Loucy (cell line): ENCODE measurements around the gene ZIC4.

ENCODE experiments used
- H2AFZ ChIP-seq: fragments of 200-600 bp; sonication (generic); 2 replicates; pipeline ENCODE4 v1.6.0; 2016; ENCODE audit warnings: antibody characterized with exemption, mild to moderate bottlenecking, low read length, moderate library complexity
- H3F3A ChIP-seq: fragments of 200-600 bp; 2 replicates; pipeline ENCODE4 v1.6.0; 2016; ENCODE audit warnings: antibody characterized with exemption, low read depth, mild to moderate bottlenecking
- H3K27me3 ChIP-seq: fragments of 200-600 bp; sonication (generic); 2 replicates; pipeline ENCODE4 v1.6.1; 2014; ENCODE audit warnings: low read length, mild to moderate bottlenecking; ENCODE audit not compliant: insufficient read depth, poor library complexity, severe bottlenecking
- H3K36me3 ChIP-seq: fragments of 200-600 bp; sonication (generic); 2 replicates; pipeline ENCODE4 v1.6.1; 2016; ENCODE audit warnings: low read length; ENCODE audit not compliant: insufficient read depth
- H3K4me1 ChIP-seq: fragments of 200-600 bp; sonication (generic); 2 replicates; pipeline ENCODE4 v1.5.1; 2014; ENCODE audit warnings: low read length, mild to moderate bottlenecking; ENCODE audit not compliant: insufficient read depth, poor library complexity, severe bottlenecking
- H3K4me2 ChIP-seq: fragments of 200-600 bp; sonication (generic); 2 replicates; pipeline ENCODE4 v1.6.0; 2014; ENCODE audit warnings: antibody characterized with exemption, low read length, low read depth, mild to moderate bottlenecking; ENCODE audit not compliant: poor library complexity, severe bottlenecking
- H3K4me3 ChIP-seq: fragments of 200-600 bp; sonication (generic); 2 replicates; pipeline ENCODE4 v1.5.1; 2014; ENCODE audit warnings: low read length, mild to moderate bottlenecking, mixed read lengths; ENCODE audit not compliant: poor library complexity, severe bottlenecking
- H3K79me2 ChIP-seq: fragments of 200-600 bp; sonication (generic); 2 replicates; pipeline ENCODE4 v1.6.1; 2014; ENCODE audit warnings: low read length; ENCODE audit not compliant: insufficient read depth
- H3K9ac ChIP-seq: fragments of 200-600 bp; sonication (generic); 2 replicates; pipeline ENCODE4 v1.6.0; 2014; ENCODE audit warnings: mild to moderate bottlenecking, low read depth, low read length, moderate library complexity; ENCODE audit not compliant: poor library complexity, severe bottlenecking
- H3K9me2 ChIP-seq: fragments of 200-600 bp; sonication (generic); replicated peaks from 2 replicates; pipeline ENCODE4 v1.6.1; 2016; ENCODE audit warnings: low read depth, low read length, mixed read lengths
- H3K9me3 ChIP-seq: fragments of 200-600 bp; sonication (generic); 2 replicates; pipeline ENCODE4 v1.6.1; 2014; ENCODE audit warnings: mild to moderate bottlenecking, antibody characterized with exemption, low read length, low read depth; ENCODE audit not compliant: insufficient read depth
- H4K20me1 ChIP-seq: fragments of 200-600 bp; sonication (generic); 2 replicates; pipeline ENCODE4 v1.6.0; 2014; ENCODE audit warnings: antibody characterized with exemption, low read length, mild to moderate bottlenecking; ENCODE audit not compliant: insufficient read depth, poor library complexity, severe bottlenecking
- CTCF ChIP-seq: fragments of 200-600 bp; sonication (generic); conservative IDR thresholded peaks from 2 replicates; pipeline ENCODE4 v1.5.1; 2014; ENCODE audit warnings: mild to moderate bottlenecking, antibody characterized with exemption, low read length
- EZH2phosphoT487 ChIP-seq: fragments of 200-600 bp; IDR thresholded peaks from 2 replicates; pipeline ENCODE4 v1.6.1; 2018; ENCODE audit warnings: antibody characterized with exemption, mild to moderate bottlenecking, moderate library complexity, borderline replicate concordance

The ZIC4 gene

GRCh38 chr3:147424581-147425387 lies 18.4 kb upstream of the ZIC4 start:
- Histone ChIP-seq H3K79me2 (no peaks in the 10 kb centered on the region), H3K27me3 (no peaks in the 10 kb centered on the region), H3K9me2 (no peaks in the 10 kb centered on the region), H2AFZ (no peak overlapping the region), H3K4me3 (no peak overlapping the region), H3F3A (no peaks in the 10 kb centered on the region), H3K9me3 (no peaks in the 10 kb centered on the region), H4K20me1 (no peaks in the 10 kb centered on the region), H3K9ac (no peak overlapping the region), H3K4me1 (no peaks in the 10 kb centered on the region), H3K36me3 (no peaks in the 10 kb centered on the region), H3K4me2 (no peak overlapping the region)
- TF ChIP-seq EZH2phosphoT487 (no peak), CTCF (no peak)

GRCh38 chr3:147423798-147424580 lies 17.6 kb upstream of the ZIC4 start:
- no peaks in the 10 kb centered on the region for H3K27me3 ChIP-seq
- H3K9ac ChIP-seq: no peak overlapping the region
- H4K20me1 ChIP-seq: no peaks in the 10 kb centered on the region

GRCh38 chr3:147423537-147423797 lies 17.1 kb upstream of the ZIC4 start:
- Histone ChIP-seq H3K79me2 (no peaks in the 10 kb centered on the region), H3K4me3 (no peak overlapping the region), H3K9me2 (no peaks in the 10 kb centered on the region), H3K9ac (no peak overlapping the region), H3F3A (no peaks in the 10 kb centered on the region), H2AFZ (no peak overlapping the region), H3K9me3 (no peaks in the 10 kb centered on the region), H3K4me1 (no peaks in the 10 kb centered on the region), H3K27me3 (no peaks in the 10 kb centered on the region), H3K4me2 (no peak overlapping the region), H3K36me3 (no peaks in the 10 kb centered on the region), H4K20me1 (no peaks in the 10 kb centered on the region)
- TF ChIP-seq CTCF (no peak), EZH2phosphoT487 (no peak)

More at GRCh38 chr3:147423798-147424580, 17.6 kb upstream of the ZIC4 start:
- H3K4me1 ChIP-seq: no peaks in the 10 kb centered on the region
- TF ChIP-seq CTCF (no peak), EZH2phosphoT487 (no peak)
- no peaks in the 10 kb centered on the region for H3F3A ChIP-seq
- no peaks in the 10 kb centered on the region for H3K79me2 ChIP-seq
- no peaks in the 10 kb centered on the region for H3K9me2 ChIP-seq
- no peak overlapping the region for H3K4me2 ChIP-seq
- H2AFZ ChIP-seq: no peak overlapping the region
- H3K9me3 ChIP-seq: no peaks in the 10 kb centered on the region
- H3K4me3 ChIP-seq: no peak overlapping the region
- H3K36me3 ChIP-seq: no peaks in the 10 kb centered on the region
